Measurements from ENCODE around the gene NAA20. TPM values are rescaled to one million over a fixed set of nuclear protein-coding genes. Genes with fewer than 3 reads are reported as not detected.

The NAA20 gene
- total and polyA plus RNA-seq, 2 of the 4 experiments (the other 2 are of a cell fraction): 35.7 to 58.8 TPM

DNA sequence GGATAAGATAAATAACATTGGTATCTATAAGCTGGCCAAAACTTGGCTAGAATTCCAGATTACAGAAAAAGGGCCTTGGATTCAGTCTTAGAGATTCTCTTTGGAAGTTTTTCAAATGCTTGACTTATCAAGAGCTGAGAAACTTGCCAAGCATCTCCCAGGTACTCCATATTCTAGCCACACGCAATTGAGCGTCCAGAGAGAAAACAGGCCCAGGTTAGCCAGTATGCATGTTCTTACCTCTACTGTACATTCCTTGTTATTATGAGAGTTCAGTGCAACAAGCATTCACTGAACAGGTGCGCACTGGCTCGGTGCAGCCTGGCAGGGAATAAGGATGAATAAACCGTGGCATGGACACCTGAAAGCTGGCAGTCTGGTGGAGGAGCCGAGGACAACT lies 21.4 kb downstream of the NAA20 start:
- Histone ChIP-seq H2BK5ac (ENCODE audit: low read depth, low read length, poor library complexity, severe bottlenecking) (peak overlapping the region; percentile 37), H2BK15ac (ENCODE audit: low read depth, low read length) (0 out of 3 replicates have a peak overlapping the region, but pooled peaks have one; percentile 3), H2AK5ac (ENCODE audit: low read depth, low read length) (no peak overlapping the region), H3K9me1 (ENCODE audit: insufficient read depth, low read length) (no peaks in the 10 kb centered on the region), H3K14ac (replicated peaks; ENCODE audit: low read depth, low read length) (no peak overlapping the region), H3K4me2 (ENCODE audit: low read depth, low read length) (no peak overlapping the region), H4K20me1 (ENCODE audit: insufficient read depth, low read length) (no peaks in the 10 kb centered on the region; the same call in 1 of the 2 replicates), H3K9me3 (ENCODE audit: control insufficient read depth, insufficient read depth, low read length) (no peaks in the 10 kb centered on the region), H4K5ac (ENCODE audit: low read depth, low read length) (no peak overlapping the region), H2AFZ (replicated peaks; ENCODE audit: low read length, poor library complexity) (no peak overlapping the region), H3K36me3 (ENCODE audit: control insufficient read depth, insufficient read depth, low read length) (peaks cover 53% of the 10 kb centered on the region), H3K27ac (ENCODE audit: insufficient read depth, low read length) (no peak overlapping the region), H3K4ac (ENCODE audit: low read depth, low read length) (peak overlapping the region; percentile 19; the same call in 1 of the 2 replicates), H2BK20ac (ENCODE audit: low read depth, low read length) (peak overlapping the region; percentile 60; the same call in 1 of the 2 replicates), H3K9ac (ENCODE audit: low read depth, low read length) (no peak overlapping the region), H4K8ac (ENCODE audit: low read depth in 2 of 2, low read length in 2 of 2) (no peak overlapping the region), H3K27me3 (ENCODE audit: control insufficient read depth, insufficient read depth, low read length) (no peaks in the 10 kb centered on the region), H3K56ac (ENCODE audit: extremely low read depth, insufficient read depth, low read length) (no peak overlapping the region), H3K23ac (ENCODE audit: low read depth, low read length) (no peak overlapping the region), H2AK9ac (replicated peaks; ENCODE audit: low read depth, low read length, poor library complexity) (no peak overlapping the region), H3K4me3 (ENCODE audit: insufficient read depth, low read depth, low read length) (no peak overlapping the region), H4K91ac (ENCODE audit: insufficient read depth, low read depth, low read length) (no peak overlapping the region), H3K79me1 (ENCODE audit: low read depth in 1 of 2, low read length in 2 of 2) (peaks cover 16 to 17% of the 10 kb centered on the region in 2 experiments), H3K18ac (ENCODE audit: low read depth, low read length) (no peak overlapping the region), H3K4me1 (ENCODE audit: control insufficient read depth, insufficient read depth, low read length) (peaks cover 15% of the 10 kb centered on the region), H2BK120ac (ENCODE audit: low read depth, low read length) (peak overlapping the region; percentile 49)
- dilution Hi-C loops (cut with HindIII; ENCODE audit: low sequenced_read_pairs, unreplicated experiment) (no loop called here), intact Hi-C loops (cut with micrococcal nuclease) (no loop called here), in situ Hi-C loops (cut with MboI; ENCODE audit: low sequenced_read_pairs) (loop anchor here (25.0 kb wide), 1 partner anchor 1501 kb away; no protein-coding TSS in a partner anchor)
- ChIA-PET POLR2A (ENCODE audit: unreplicated experiment) (no interaction called here), CTCF (interaction anchor here (0.6 kb wide), 2 partner anchors 262 to 365 kb away, joined by 3 to 4 read pairs; no protein-coding TSS in a partner anchor)
- no peak for ATAC-seq (ENCODE audit: low read depth)
- TF ChIP-seq RAD21 (IDR thresholded peaks at IDR 0.05; ENCODE audit: low read length) (no peak), MXI1 (IDR thresholded peaks at IDR 0.05; ENCODE audit: borderline replicate concordance, low read depth, low read length) (no peak), RFX5 (IDR thresholded peaks at IDR 0.05; ENCODE audit: low read depth, low read length) (no peak), RCOR1 (IDR thresholded peaks at IDR 0.05; ENCODE audit: insufficient replicate concordance, low read length) (no peak), SMC3 (IDR thresholded peaks at IDR 0.05; ENCODE audit: low read depth, low read length) (no peak), NFE2L2 (IDR thresholded peaks at IDR 0.05; ENCODE audit: low read depth, low read length) (no peak), BHLHE40 (IDR thresholded peaks at IDR 0.05; ENCODE audit: low read depth, low read length) (no peak), MAZ (IDR thresholded peaks at IDR 0.05; ENCODE audit: borderline replicate concordance, low read depth, low read length) (no peak), MAFK (IDR thresholded peaks at IDR 0.05; ENCODE audit: low read depth, low read length) (no peak), CHD1 (IDR thresholded peaks at IDR 0.05; ENCODE audit: low read depth, low read length) (no peak), FOS (IDR thresholded peaks at IDR 0.05; ENCODE audit: low read depth, low read length) (no peak), POLR2A (IDR thresholded peaks at IDR 0.05; ENCODE audit: low read depth, low read length) (no peak), CEBPB (IDR thresholded peaks at IDR 0.05; ENCODE audit: low read depth, low read length) (no peak)
- TF ChIP-seq, protein P1, sequence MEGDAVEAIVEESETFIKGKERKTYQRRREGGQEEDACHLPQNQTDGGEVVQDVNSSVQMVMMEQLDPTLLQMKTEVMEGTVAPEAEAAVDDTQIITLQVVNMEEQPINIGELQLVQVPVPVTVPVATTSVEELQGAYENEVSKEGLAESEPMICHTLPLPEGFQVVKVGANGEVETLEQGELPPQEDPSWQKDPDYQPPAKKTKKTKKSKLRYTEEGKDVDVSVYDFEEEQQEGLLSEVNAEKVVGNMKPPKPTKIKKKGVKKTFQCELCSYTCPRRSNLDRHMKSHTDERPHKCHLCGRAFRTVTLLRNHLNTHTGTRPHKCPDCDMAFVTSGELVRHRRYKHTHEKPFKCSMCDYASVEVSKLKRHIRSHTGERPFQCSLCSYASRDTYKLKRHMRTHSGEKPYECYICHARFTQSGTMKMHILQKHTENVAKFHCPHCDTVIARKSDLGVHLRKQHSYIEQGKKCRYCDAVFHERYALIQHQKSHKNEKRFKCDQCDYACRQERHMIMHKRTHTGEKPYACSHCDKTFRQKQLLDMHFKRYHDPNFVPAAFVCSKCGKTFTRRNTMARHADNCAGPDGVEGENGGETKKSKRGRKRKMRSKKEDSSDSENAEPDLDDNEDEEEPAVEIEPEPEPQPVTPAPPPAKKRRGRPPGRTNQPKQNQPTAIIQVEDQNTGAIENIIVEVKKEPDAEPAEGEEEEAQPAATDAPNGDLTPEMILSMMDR (conservative IDR thresholded peaks at IDR 0.05; ENCODE audit: low read depth, low read length): no peak
- TF ChIP-seq, protein P2, sequence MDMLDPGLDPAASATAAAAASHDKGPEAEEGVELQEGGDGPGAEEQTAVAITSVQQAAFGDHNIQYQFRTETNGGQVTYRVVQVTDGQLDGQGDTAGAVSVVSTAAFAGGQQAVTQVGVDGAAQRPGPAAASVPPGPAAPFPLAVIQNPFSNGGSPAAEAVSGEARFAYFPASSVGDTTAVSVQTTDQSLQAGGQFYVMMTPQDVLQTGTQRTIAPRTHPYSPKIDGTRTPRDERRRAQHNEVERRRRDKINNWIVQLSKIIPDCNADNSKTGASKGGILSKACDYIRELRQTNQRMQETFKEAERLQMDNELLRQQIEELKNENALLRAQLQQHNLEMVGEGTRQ (IDR thresholded peaks at IDR 0.05; ENCODE audit: low read depth, low read length): no peak
- TF ChIP-seq, protein P3, sequence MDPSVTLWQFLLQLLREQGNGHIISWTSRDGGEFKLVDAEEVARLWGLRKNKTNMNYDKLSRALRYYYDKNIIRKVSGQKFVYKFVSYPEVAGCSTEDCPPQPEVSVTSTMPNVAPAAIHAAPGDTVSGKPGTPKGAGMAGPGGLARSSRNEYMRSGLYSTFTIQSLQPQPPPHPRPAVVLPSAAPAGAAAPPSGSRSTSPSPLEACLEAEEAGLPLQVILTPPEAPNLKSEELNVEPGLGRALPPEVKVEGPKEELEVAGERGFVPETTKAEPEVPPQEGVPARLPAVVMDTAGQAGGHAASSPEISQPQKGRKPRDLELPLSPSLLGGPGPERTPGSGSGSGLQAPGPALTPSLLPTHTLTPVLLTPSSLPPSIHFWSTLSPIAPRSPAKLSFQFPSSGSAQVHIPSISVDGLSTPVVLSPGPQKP (IDR thresholded peaks at IDR 0.05; ENCODE audit: borderline replicate concordance, low read depth, low read length): no peak
- WGBS, 2 experiments (ENCODE audit: extremely low coverage in 2 of 2, insufficient read length in 1 of 2): 100% methylated on average over 2 of the region's 6 CpGs; no CpG with 5 or more reads in 1 of the 2 experiments
- no TSS peak for BruUV-seq (replicated peaks)
- DNase-seq: no peak
